WERI-Rb-1 (cell line): ENCODE results near the gene CDH4.

Experiments
- DNase-seq: peaks from one replicate; pipeline ENCODE4 v3.0.0-alpha.2; 2020
- H3K27ac ChIP-seq: fragments of 250-450 bp; sonication (Bioruptor Pico); 2 replicates; pipeline ENCODE4 v1.5.1; 2020; ENCODE audit warnings: mild to moderate bottlenecking, moderate library complexity
- H3K27me3 ChIP-seq: fragments of 250-450 bp; sonication (Bioruptor Pico); 2 replicates; pipeline ENCODE4 v1.5.1; 2021; ENCODE audit warnings: mild to moderate bottlenecking, low read depth, moderate library complexity; ENCODE audit not compliant: insufficient read depth, severe bottlenecking
- H3K36me3 ChIP-seq: fragments of 250-450 bp; sonication (Bioruptor Pico); 2 replicates; pipeline ENCODE4 v1.5.1; 2020; ENCODE audit warnings: mild to moderate bottlenecking, moderate library complexity
- H3K4me3 ChIP-seq: 2 replicates; pipeline ENCODE4 v1.5.1; 2011; ENCODE audit warnings: low read depth, mild to moderate bottlenecking, control low read depth, low read length
- H3K9me3 ChIP-seq: fragments of 250-450 bp; sonication (Bioruptor Pico); 2 replicates; pipeline ENCODE4 v1.5.1; 2021; ENCODE audit warnings: mild to moderate bottlenecking, moderate library complexity; ENCODE audit not compliant: severe bottlenecking
- CTCF ChIP-seq: IDR thresholded peaks from 2 replicates; pipeline ENCODE4 v1.5.1; 2011; ENCODE audit warnings: low read depth, mild to moderate bottlenecking, control low read depth, inconsistent platforms, low read length

Gene CDH4

GRCh38 chr20:61816606-61817460, 564.8 kb downstream of the CDH4 start:
- TF ChIP-seq CTCF: no peak
- no peak for DNase-seq
- Histone ChIP-seq H3K4me3 (no peak overlapping the region), H3K9me3 (no peaks in the 10 kb centered on the region), H3K27me3 (peaks cover 94% of the 10 kb centered on the region), H3K36me3 (no peaks in the 10 kb centered on the region), H3K27ac (no peak overlapping the region)

GRCh38 chr20:61817575-61817974, 565.5 kb downstream of the CDH4 start:
- Histone ChIP-seq H3K9me3 (no peaks in the 10 kb centered on the region), H3K36me3 (no peaks in the 10 kb centered on the region), H3K4me3 (no peak overlapping the region), H3K27me3 (peaks cover 94% of the 10 kb centered on the region), H3K27ac (no peak overlapping the region)
- DNase-seq: no peak
- TF ChIP-seq CTCF: no peak

- H3K27me3 ChIP-seq: peaks cover 91% of the 10 kb centered on the region
- H3K4me3 ChIP-seq: no peak overlapping the region
- DNase-seq: no peak
- no peak for TF ChIP-seq CTCF
- H3K9me3 ChIP-seq: no peaks in the 10 kb centered on the region
- no peaks in the 10 kb centered on the region for H3K36me3 ChIP-seq
- H3K27ac ChIP-seq: no peak overlapping the region
Measured at GRCh38 chr20:61818746-61819573, 566.9 kb downstream of the CDH4 start.

GRCh38 chr20:61819574-61819846, 567.4 kb downstream of the CDH4 start:
- TF ChIP-seq CTCF: no peak
- Histone ChIP-seq H3K27me3 (peaks cover 88% of the 10 kb centered on the region), H3K9me3 (no peaks in the 10 kb centered on the region), H3K27ac (no peak overlapping the region), H3K36me3 (no peaks in the 10 kb centered on the region), H3K4me3 (no peak overlapping the region)
- no peak for DNase-seq

GRCh38 chr20:61819921-61820825, 568.1 kb downstream of the CDH4 start:
- H3K9me3 ChIP-seq: no peaks in the 10 kb centered on the region
- no peak for TF ChIP-seq CTCF
- DNase-seq: no peak
- H3K27me3 ChIP-seq: peaks cover 88% of the 10 kb centered on the region
- H3K27ac ChIP-seq: no peak overlapping the region
- no peak overlapping the region for H3K4me3 ChIP-seq
- H3K36me3 ChIP-seq: no peaks in the 10 kb centered on the region
